Measurements from ENCODE around the gene SAPCD2.
A peak's percentile ranks its signal among the peaks of the same experiment; 100 is the strongest.

The SAPCD2 gene

GRCh38 chr9:137030538-137031527, 39.5 kb downstream of the SAPCD2 start:
- H3K27me3 ChIP-seq (ENCODE audit: insufficient read depth, poor library complexity, severe bottlenecking): no peaks in the 10 kb centered on the region
- DNase-seq (ENCODE audit: low spot score): no peak
- no peaks in the 10 kb centered on the region for H3K9me3 ChIP-seq (ENCODE audit: severe bottlenecking)
- H3K36me3 ChIP-seq (ENCODE audit: low read depth): no peaks in the 10 kb centered on the region
- peaks cover 4% of the 10 kb centered on the region for H3K4me1 ChIP-seq (ENCODE audit: insufficient read depth, poor library complexity, severe bottlenecking)
- TF ChIP-seq, protein P1, sequence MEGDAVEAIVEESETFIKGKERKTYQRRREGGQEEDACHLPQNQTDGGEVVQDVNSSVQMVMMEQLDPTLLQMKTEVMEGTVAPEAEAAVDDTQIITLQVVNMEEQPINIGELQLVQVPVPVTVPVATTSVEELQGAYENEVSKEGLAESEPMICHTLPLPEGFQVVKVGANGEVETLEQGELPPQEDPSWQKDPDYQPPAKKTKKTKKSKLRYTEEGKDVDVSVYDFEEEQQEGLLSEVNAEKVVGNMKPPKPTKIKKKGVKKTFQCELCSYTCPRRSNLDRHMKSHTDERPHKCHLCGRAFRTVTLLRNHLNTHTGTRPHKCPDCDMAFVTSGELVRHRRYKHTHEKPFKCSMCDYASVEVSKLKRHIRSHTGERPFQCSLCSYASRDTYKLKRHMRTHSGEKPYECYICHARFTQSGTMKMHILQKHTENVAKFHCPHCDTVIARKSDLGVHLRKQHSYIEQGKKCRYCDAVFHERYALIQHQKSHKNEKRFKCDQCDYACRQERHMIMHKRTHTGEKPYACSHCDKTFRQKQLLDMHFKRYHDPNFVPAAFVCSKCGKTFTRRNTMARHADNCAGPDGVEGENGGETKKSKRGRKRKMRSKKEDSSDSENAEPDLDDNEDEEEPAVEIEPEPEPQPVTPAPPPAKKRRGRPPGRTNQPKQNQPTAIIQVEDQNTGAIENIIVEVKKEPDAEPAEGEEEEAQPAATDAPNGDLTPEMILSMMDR (IDR thresholded peaks at IDR 0.05; ENCODE audit: poor library complexity, severe bottlenecking): no peak
- no peak for ATAC-seq (ENCODE audit: low read depth)
- H3K4me3 ChIP-seq (ENCODE audit: severe bottlenecking): no peak overlapping the region
- H3K27ac ChIP-seq (ENCODE audit: poor library complexity, severe bottlenecking): no peak overlapping the region

- no peaks in the 10 kb centered on the region for H3K36me3 ChIP-seq (ENCODE audit: low read depth)
- no peak for ATAC-seq (ENCODE audit: low read depth)
- TF ChIP-seq, protein P1 (IDR thresholded peaks at IDR 0.05; ENCODE audit: poor library complexity, severe bottlenecking): no peak
Measured at GRCh38 chr9:137030006-137030405, 40.4 kb downstream of the SAPCD2 start.

DNA sequence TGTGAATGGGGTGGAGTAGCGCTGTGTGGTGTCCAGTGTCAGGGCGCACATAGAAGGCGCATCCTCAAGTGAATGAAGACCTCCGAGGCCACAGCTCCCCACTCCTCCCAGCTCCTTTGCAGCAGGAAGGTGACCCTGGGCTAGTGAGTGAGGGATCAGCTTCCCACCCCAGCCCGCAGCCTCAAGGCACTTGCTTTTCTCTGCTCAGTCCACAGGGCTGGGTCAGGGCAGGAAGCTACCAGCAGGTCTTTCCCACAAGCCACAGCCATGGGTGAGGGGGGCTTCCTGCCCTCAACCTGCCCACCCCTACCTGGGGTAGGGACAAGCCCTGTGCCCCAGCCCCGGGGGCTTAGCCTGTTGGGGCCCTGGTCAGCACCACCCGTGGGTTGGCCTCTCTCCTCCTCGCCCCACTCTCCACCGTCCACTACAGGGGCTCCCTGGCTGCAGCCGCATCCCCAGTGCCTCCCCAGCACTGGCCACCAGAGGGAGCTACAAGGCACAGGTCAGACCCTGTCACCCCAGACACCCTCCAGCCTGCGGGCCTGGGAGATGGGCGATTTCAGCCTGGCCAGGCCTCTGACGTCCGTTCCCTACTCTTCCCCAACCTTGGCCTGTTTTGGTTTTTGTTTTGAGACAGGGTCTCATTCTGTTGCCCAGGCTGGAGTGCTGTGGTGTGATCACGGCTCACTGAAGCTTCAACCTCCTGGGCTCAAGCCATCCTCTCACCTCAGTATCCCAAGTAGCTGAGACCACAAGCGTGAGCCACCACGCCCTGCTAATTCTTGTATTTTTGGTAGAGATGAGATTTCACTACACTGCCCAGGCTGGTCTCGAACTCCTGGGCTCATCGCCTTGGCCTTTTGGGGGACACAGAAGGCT, 41.1 kb downstream of the SAPCD2 start:
- H3K9me3 ChIP-seq (ENCODE audit: severe bottlenecking): no peaks in the 10 kb centered on the region
- DNase-seq (ENCODE audit: low spot score) (no peak), ATAC-seq (ENCODE audit: low read depth) (peak; percentile 68)
- no peaks in the 10 kb centered on the region for H3K36me3 ChIP-seq (ENCODE audit: low read depth)
- no peaks in the 10 kb centered on the region for H3K27me3 ChIP-seq (ENCODE audit: insufficient read depth, poor library complexity, severe bottlenecking)
- H3K4me3 ChIP-seq (ENCODE audit: severe bottlenecking): peak overlapping the region; percentile 40
- H3K27ac ChIP-seq (ENCODE audit: poor library complexity, severe bottlenecking): no peak overlapping the region
- TF ChIP-seq, protein P1 (IDR thresholded peaks at IDR 0.05; ENCODE audit: poor library complexity, severe bottlenecking): peak; percentile 88
- no peaks in the 10 kb centered on the region for H3K4me1 ChIP-seq (ENCODE audit: insufficient read depth, poor library complexity, severe bottlenecking)

More at GRCh38 chr9:137030006-137030405, 40.4 kb downstream of the SAPCD2 start:
- no peak overlapping the region for H3K4me3 ChIP-seq (ENCODE audit: severe bottlenecking)
- DNase-seq (ENCODE audit: low spot score): no peak
- H3K4me1 ChIP-seq (ENCODE audit: insufficient read depth, poor library complexity, severe bottlenecking): peaks cover 4% of the 10 kb centered on the region
- no peaks in the 10 kb centered on the region for H3K27me3 ChIP-seq (ENCODE audit: insufficient read depth, poor library complexity, severe bottlenecking)
- no peak overlapping the region for H3K27ac ChIP-seq (ENCODE audit: poor library complexity, severe bottlenecking)
- H3K9me3 ChIP-seq (ENCODE audit: severe bottlenecking): no peaks in the 10 kb centered on the region

GRCh38 chr9:137028263-137029057, 41.9 kb downstream of the SAPCD2 start:
- Histone ChIP-seq H3K4me1 (ENCODE audit: insufficient read depth, poor library complexity, severe bottlenecking) (no peaks in the 10 kb centered on the region), H3K4me3 (ENCODE audit: severe bottlenecking) (peak overlapping the region; percentile 40), H3K27ac (ENCODE audit: poor library complexity, severe bottlenecking) (no peak overlapping the region), H3K27me3 (ENCODE audit: insufficient read depth, poor library complexity, severe bottlenecking) (no peaks in the 10 kb centered on the region), H3K9me3 (ENCODE audit: severe bottlenecking) (no peaks in the 10 kb centered on the region), H3K36me3 (ENCODE audit: low read depth) (no peaks in the 10 kb centered on the region)
- DNase-seq (ENCODE audit: low spot score): no peak
- ATAC-seq (ENCODE audit: low read depth): peak; percentile 29
- TF ChIP-seq, protein P1 (IDR thresholded peaks at IDR 0.05; ENCODE audit: poor library complexity, severe bottlenecking): peak; percentile 56
